Measurements from ENCODE around the gene CXCL14.

- TF ChIP-seq CTCF (IDR thresholded peaks at IDR 0.05; ENCODE audit: low read length) (no peak), EZH2phosphoT487 (IDR thresholded peaks at IDR 0.05; ENCODE audit: low read length) (no peak)
These were observed 26.4 kb upstream of the CXCL14 start for GRCh38 chr5:135605221-135605620.

Data from MM.1S (cell line).